Measurements from ENCODE around the gene ACTMAP.

DNA sequence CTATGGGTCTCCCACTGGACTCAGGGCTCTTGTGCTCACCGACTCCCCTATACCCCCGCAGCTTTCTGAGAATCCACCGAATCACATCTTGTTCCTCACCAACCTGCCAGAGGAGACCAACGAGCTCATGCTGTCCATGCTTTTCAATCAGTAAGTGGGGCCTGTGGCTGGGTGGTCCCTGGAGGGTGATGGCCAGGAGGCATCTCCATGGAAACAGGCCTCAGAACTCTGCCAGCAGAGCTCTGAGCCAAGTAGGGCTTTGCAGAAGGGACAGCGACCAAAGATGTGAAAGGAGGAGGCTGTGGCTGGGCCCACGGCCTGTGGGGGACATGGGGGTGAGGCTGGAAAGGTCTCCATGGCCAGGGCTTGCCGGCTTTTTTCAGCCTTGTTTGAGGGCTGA, 13.2 kb upstream of the ACTMAP start:
- TF ChIP-seq CTCF (IDR thresholded peaks at IDR 0.05) (no peak), POLR2A (IDR thresholded peaks at IDR 0.05) (no peak)

Measured in body of pancreas (tissue), 4 donors.